ENCODE measurements around the gene ST6GAL1.

GRCh38 chr3:187114511-187114910 is 184.2 kb downstream of the ST6GAL1 start:
- TF ChIP-seq POLR2AphosphoS5 (IDR thresholded peaks at IDR 0.05) (no peak), POLR2A (IDR thresholded peaks at IDR 0.05) (no peak), CTCF (IDR thresholded peaks at IDR 0.05) (no peak)

Measured in stomach (tissue), 4 donors.